GM12878 (cell line): Measurements from ENCODE around the gene MAP4K1. TPM values are rescaled to one million over a fixed set of nuclear protein-coding genes. Genes with fewer than 3 reads are reported as not detected.
"Not testable (repeated sequence)": the region's sequence is repeated elsewhere in the genome, so short reads cannot be mapped to it uniquely, and the experiment has no call there.

Experiments used
- ATAC-seq: fragments of 200-7000 bp; cut with Tn5 transposase; 3 replicates; pipeline ENCODE4 v1.9.1; 2020; ENCODE audit warnings: mild to moderate bottlenecking, moderate library complexity
- BruUV-seq: library from RNA; stranded (reverse); fragments of 400-500 nt; replicated peaks from 2 replicates; lab custom pipeline; 2021; lab: Mats Ljungman, UMichigan
- CTCF ChIA-PET: fragments of 300-600 bp; sonication (Branson Sonifier 250); formaldehyde crosslinking; extraction: SDS; loops from one replicate; lab custom pipeline; 2021; ENCODE audit warnings: inconsistent platforms; lab: Yijun Ruan, JAX
- POLR2A ChIA-PET: fragments of 350-600 bp; formaldehyde crosslinking; extraction: SDS; loops from one replicate; lab custom pipeline; 2021; ENCODE audit warnings: inconsistent platforms; lab: Charles Lee
- RAD21 ChIA-PET: fragments of 300-600 bp; sonication (Branson Sonifier 250); formaldehyde crosslinking; loops from one replicate; lab custom pipeline; 2023; ENCODE audit warnings: antibody characterized with exemption; ENCODE audit not compliant: unreplicated experiment; lab: Charles Lee
- SMC1A ChIA-PET: fragments of 300-600 bp; sonication (Branson Sonifier 250); formaldehyde crosslinking; loops from one replicate; lab custom pipeline; 2023; ENCODE audit not compliant: unreplicated experiment, uncharacterized antibody; lab: Charles Lee
- DNase-seq: peaks from one replicate; pipeline ENCODE4 v3.0.0-alpha.2; 2011; ENCODE audit warnings: low read depth, low spot score
- FAIRE-seq: peaks from 3 replicates; lab custom pipeline; 2011; peaks lifted over from hg19 to GRCh38; lab: Jason Lieb, UNC
- H2AFZ ChIP-seq: 2 replicates; pipeline ENCODE4 v1.6.0; 2011; ENCODE audit warnings: low read depth, low read length, control low read depth; ENCODE audit not compliant: control insufficient read depth
- H3K27ac ChIP-seq: 2 replicates; pipeline ENCODE4 v1.5.1; 2011; ENCODE audit warnings: control low read depth; ENCODE audit not compliant: control insufficient read depth, insufficient read depth
- H3K27me3 ChIP-seq, 2 experiments: replicated peaks in 1 of 2; 2 replicates each; pipeline versions ENCODE4 v1.6.0 to v1.6.1; 2011; ENCODE audit warnings: low read length in 1 of 2; ENCODE audit not compliant: control insufficient read depth in 2 of 2, insufficient read depth in 2 of 2
- H3K36me3 ChIP-seq, 2 experiments: 2 replicates each; pipeline ENCODE4 v1.5.1; 2011; ENCODE audit warnings: low read length in 1 of 2; ENCODE audit not compliant: control insufficient read depth in 2 of 2, insufficient read depth in 2 of 2
- H3K4me1 ChIP-seq: 2 replicates; pipeline ENCODE4 v1.6.1; 2011; ENCODE audit warnings: mild to moderate bottlenecking, low read length, moderate library complexity, mixed read lengths; ENCODE audit not compliant: control insufficient read depth, insufficient read depth
- H3K4me2 ChIP-seq: 2 replicates; pipeline ENCODE4 v1.6.0; 2011; ENCODE audit warnings: control low read depth; ENCODE audit not compliant: control insufficient read depth, insufficient read depth
- H3K4me3 ChIP-seq: fragments of 200-600 bp; sonication (generic); 2 replicates; pipeline ENCODE4 v1.5.1; 2016
- H3K79me2 ChIP-seq: 2 replicates; pipeline ENCODE4 v1.6.0; 2011; ENCODE audit warnings: low read length; ENCODE audit not compliant: control insufficient read depth, insufficient read depth
- H3K9ac ChIP-seq: 2 replicates; pipeline ENCODE4 v1.8.0; 2011; ENCODE audit warnings: low read length, control low read depth, mixed read lengths; ENCODE audit not compliant: control insufficient read depth, insufficient read depth
- H3K9me3 ChIP-seq: replicated peaks from 3 replicates; pipeline ENCODE4 v1.5.1; 2011; ENCODE audit warnings: mild to moderate bottlenecking, low read length; ENCODE audit not compliant: control insufficient read depth, insufficient read depth
- H4K20me1 ChIP-seq: 2 replicates; pipeline ENCODE4 v1.6.0; 2011; ENCODE audit not compliant: control insufficient read depth, insufficient read depth
- BRCA1 ChIP-seq: IDR thresholded peaks from 2 replicates; pipeline ENCODE4 v1.6.1; 2011; ENCODE audit warnings: low read depth, low read length, improper control_type of control experiment
- FOS ChIP-seq: IDR thresholded peaks from 3 replicates; pipeline ENCODE4 v1.6.1; 2011; ENCODE audit warnings: borderline replicate concordance; ENCODE audit not compliant: insufficient read length; ENCODE audit errors: extremely low read depth
- MTA3 ChIP-seq: IDR thresholded peaks from 2 replicates; pipeline ENCODE4 v1.6.1; 2012; ENCODE audit warnings: low read length, inconsistent platforms, borderline replicate concordance
- PML ChIP-seq: IDR thresholded peaks from 2 replicates; pipeline ENCODE4 v1.6.1; 2012; ENCODE audit warnings: low read length, inconsistent platforms
- SP1 ChIP-seq: IDR thresholded peaks from one replicate; pipeline ENCODE4 v1.6.1; 2011; ENCODE audit warnings: low read depth, low read length
- SUZ12 ChIP-seq: fragments of 200-600 bp; sonication (generic); IDR thresholded peaks from one replicate; pipeline ENCODE4 v1.6.1; 2018; ENCODE audit warnings: antibody characterized with exemption, mild to moderate bottlenecking; ENCODE audit not compliant: unreplicated experiment
- ZBTB4 ChIP-seq: fragments of 450-650 bp; formaldehyde crosslinking; IDR thresholded peaks from 2 replicates; pipeline ENCODE4 v1.4.0; 2022; ENCODE audit warnings: mild to moderate bottlenecking, moderate library complexity
- WGBS: methylation state at CpG from one replicate; pipeline ENCODE4 v1.1.6; 2016; ENCODE audit warnings: low lambda C conversion rate; ENCODE audit not compliant: insufficient replicate concordance, insufficient coverage; ENCODE audit errors: missing lambda C conversion rate; 5-methylcytosine and 5-hydroxymethylcytosine counted together
- in situ Hi-C: fragments of 300-500 bp; cut with MboI; formaldehyde crosslinking; loops from 9 replicates; pipeline ENCODE4 v1.14.3; 2018; ENCODE audit warnings: mixed read lengths
- intact Hi-C: fragments of 100-400 bp; cut with micrococcal nuclease; formaldehyde crosslinking; loops from one replicate; pipeline ENCODE4 v1.14.2; 2022; ENCODE audit not compliant: unreplicated experiment
- polyA plus RNA-seq, 11 experiments: library from polyadenylated mRNA; depleted of rRNA in 4 of 11; unstranded in 6 of 11; stranded (reverse) in 5 of 11; fragments of >200 nt; fragmentation: Nextera tagmentation in 4 of 11; fragmentation: Illumina TruSeq in 1 of 11; extraction: Ambion mirVana in 4 of 11; extraction: Trizol in 1 of 11; gene quantifications; 1 replicate in 1 of 11; 2 replicates in 10 of 11; pipeline versions ENCODE4 v1.2.1 to v1.2.3, GENCODE V29; 2011 to 2016; ENCODE audit warnings: inconsistent platforms in 2 of 11, missing spikeins in 2 of 11, low read depth in 1 of 11
- total RNA-seq, 4 experiments: library from RNA; depleted of rRNA in 3 of 4; stranded (reverse); fragments of >200 nt in 3 of 4; fragmentation: Illumina TruSeq in 1 of 4; extraction: Trizol in 1 of 4; gene quantifications; 2 replicates each; pipeline versions ENCODE4 v1.2.1 to v1.2.3, GENCODE V29; 2013 to 2021

Gene MAP4K1
- total and polyA plus RNA-seq, 10 of the 15 experiments (the other 5 are each of a cell fraction or from before 2014, with no cell fraction given), result 39.2 to 306 (median 140) TPM

- ATAC-seq, H4K20me1 ChIP-seq, intact Hi-C loops, POLR2A ChIA-PET, RAD21 ChIA-PET, FAIRE-seq, H2AFZ ChIP-seq, H3K4me3 ChIP-seq, CTCF ChIA-PET, H3K9me3 ChIP-seq, H3K4me1 ChIP-seq, DNase-seq, in situ Hi-C loops, H3K27ac ChIP-seq, SMC1A ChIA-PET, H3K79me2 ChIP-seq, H3K4me2 ChIP-seq, H3K9ac ChIP-seq, BruUV-seq, H3K27me3 ChIP-seq: not testable (repeated sequence)
- 96% methylated on average over 5 of the region's 5 CpGs for WGBS
- peaks cover 11 to 15% of the 10 kb centered on the region in 2 experiments; a peak in 3 of 4 replicates for H3K36me3 ChIP-seq
These were observed 14.9 kb downstream of the MAP4K1 start for GRCh38 chr19:38602856-38603255.

- WGBS, result 92% methylated on average over 11 of the region's 11 CpGs
- FAIRE-seq (no peak), ATAC-seq (no peak), DNase-seq (no peak)
- no peaks in the 10 kb centered on the region for H3K27me3 ChIP-seq
- no peak overlapping the region for H3K4me2 ChIP-seq
- in situ Hi-C loops (no loop called here), intact Hi-C loops (no loop called here)
- H3K36me3 ChIP-seq, result peaks cover 19% of the 10 kb centered on the region in 2 experiments; a peak in 3 of 4 replicates
- POLR2A ChIA-PET, result no interaction called here
- RAD21 ChIA-PET, result no interaction called here
- H4K20me1 ChIP-seq, result no peaks in the 10 kb centered on the region
- H3K79me2 ChIP-seq, result no peaks in the 10 kb centered on the region
- CTCF ChIA-PET, result no interaction called here
- TF ChIP-seq FOS, result no peak
- no peak for TF ChIP-seq MTA3
- no peak for TF ChIP-seq ZBTB4
- TF ChIP-seq SUZ12, result no peak
- no peak for TF ChIP-seq SP1
- TF ChIP-seq PML, result no peak
- TF ChIP-seq BRCA1, result no peak
- no peak overlapping the region for H3K4me3 ChIP-seq
- no peaks in the 10 kb centered on the region for H3K4me1 ChIP-seq
- H3K9me3 ChIP-seq, result no peaks in the 10 kb centered on the region
- no peak overlapping the region for H2AFZ ChIP-seq
- no TSS peak for BruUV-seq
- SMC1A ChIA-PET, result no interaction called here
- no peak overlapping the region for H3K27ac ChIP-seq
- H3K9ac ChIP-seq, result no peak overlapping the region
These were observed 18.0 kb downstream of the MAP4K1 start for GRCh38 chr19:38599722-38600121.
